Measurements from ENCODE around the gene FAM163A. TPM values are rescaled to one million over a fixed set of nuclear protein-coding genes. Genes with fewer than 3 reads are reported as not detected.
"Not testable (repeated sequence)": the region's sequence is repeated elsewhere in the genome, so short reads cannot be mapped to it uniquely, and the experiment has no call there.

FAM163A gene
- total and polyA plus RNA-seq, 8 donors, result 0.06 to 0.28 (median 0.15) TPM; not detected in 3

- Histone ChIP-seq H3K27me3 (no peaks in the 10 kb centered on the region), H3K27ac (no peak overlapping the region), H3K9me3 (no peaks in the 10 kb centered on the region), H3K4me3 (no peak overlapping the region), H3K4me1 (no peaks in the 10 kb centered on the region), H3K36me3 (no peaks in the 10 kb centered on the region)
- no peak for TF ChIP-seq CTCF (IDR thresholded peaks at IDR 0.05)
- intact Hi-C loops (cut with DNase I), result loop anchor here in 1 of 3 donors (10.0 kb wide), 1 partner anchor 99 kb away; no protein-coding TSS in a partner anchor
- DNase-seq, result no peak
- no peak for ATAC-seq
- WGBS, 2 donors, result 83 to 86% methylated on average over 1 of the region's 1 CpG
- no peak for FAIRE-seq
Measured at GRCh38 chr1:179803918-179804317, 60.8 kb downstream of the FAM163A start.

- H3K36me3 ChIP-seq, H3K4me1 ChIP-seq, DNase-seq, H3K27ac ChIP-seq, H3K27me3 ChIP-seq, ATAC-seq, FAIRE-seq, H3K9me3 ChIP-seq, H3K4me3 ChIP-seq: not testable (repeated sequence)
- WGBS, 2 donors, result 95% methylated on average over 2 of the region's 2 CpGs
- intact Hi-C loops (cut with DNase I), result loop anchor here in 1 of 3 donors (10.0 kb wide), 1 partner anchor 100 kb away; no protein-coding TSS in a partner anchor
Measured at GRCh38 chr1:179804417-179804816, 61.3 kb downstream of the FAM163A start.

- Histone ChIP-seq H3K27ac (no peak overlapping the region), H3K9me3 (no peaks in the 10 kb centered on the region), H3K4me3 (no peak overlapping the region), H3K36me3 (no peaks in the 10 kb centered on the region), H3K4me1 (no peaks in the 10 kb centered on the region), H3K27me3 (no peaks in the 10 kb centered on the region)
- 86 to 87% methylated on average over 18 to 19 of the region's 19 CpGs for WGBS, 2 donors
- no peak for ATAC-seq
- intact Hi-C loops (cut with DNase I), result loop anchor here in 2 of 3 donors (5.0 to 10.0 kb wide), 2 partner anchors 98 to 101 kb away; no protein-coding TSS in a partner anchor
- no peak for DNase-seq
- TF ChIP-seq CTCF (IDR thresholded peaks at IDR 0.05), result no peak
- FAIRE-seq, result no peak
Measured at GRCh38 chr1:179805291-179806195, 62.5 kb downstream of the FAM163A start.

GRCh38 chr1:179806333-179806732, 63.2 kb downstream of the FAM163A start:
- Histone ChIP-seq H3K4me3 (no peak overlapping the region), H3K4me1 (no peaks in the 10 kb centered on the region), H3K27me3 (no peaks in the 10 kb centered on the region), H3K27ac (no peak overlapping the region), H3K9me3 (no peaks in the 10 kb centered on the region), H3K36me3 (no peaks in the 10 kb centered on the region)
- FAIRE-seq, result no peak
- no peak for ATAC-seq
- intact Hi-C loops (cut with DNase I), result loop anchor here in 2 of 3 donors (5.0 to 10.0 kb wide), 2 partner anchors 99 to 102 kb away; no protein-coding TSS in a partner anchor
- no peak for DNase-seq
- TF ChIP-seq CTCF (IDR thresholded peaks at IDR 0.05), result no peak
- WGBS, 2 donors, result 78 to 89% methylated on average over 4 of the region's 4 CpGs

GRCh38 chr1:179807291-179807690, 64.2 kb downstream of the FAM163A start:
- ATAC-seq, result no peak
- TF ChIP-seq CTCF (IDR thresholded peaks at IDR 0.05), result no peak
- intact Hi-C loops (cut with DNase I), result loop anchor here in 2 of 3 donors (5.0 to 10.0 kb wide), 2 partner anchors 100 to 102 kb away; no protein-coding TSS in a partner anchor

More at GRCh38 chr1:179807291-179807690, 64.2 kb downstream of the FAM163A start:
- FAIRE-seq (no peak), DNase-seq (no peak)
- Histone ChIP-seq H3K27ac (no peak overlapping the region), H3K27me3 (no peaks in the 10 kb centered on the region), H3K4me1 (no peaks in the 10 kb centered on the region), H3K9me3 (no peaks in the 10 kb centered on the region), H3K4me3 (no peak overlapping the region), H3K36me3 (no peaks in the 10 kb centered on the region)
- WGBS, 2 donors, result 92 to 93% methylated on average over 9 of the region's 9 CpGs

Data from pancreas (tissue), 10 donors.